HepG2 (cell line): ENCODE data around the gene LRRC28. TPM values are rescaled to one million over a fixed set of nuclear protein-coding genes. Genes with fewer than 3 reads are reported as not detected.
A peak's percentile ranks its signal among the peaks of the same experiment; 100 is the strongest.

ENCODE experiments used
- ESRRA ChIP-seq: sonication (generic); formaldehyde crosslinking; IDR thresholded peaks from 2 replicates; pipeline ENCODE4 v1.5.1; 2020; ENCODE audit warnings: mild to moderate bottlenecking, low read depth, missing genetic modification reagents
- IRF1 ChIP-seq: sonication (generic); formaldehyde crosslinking; IDR thresholded peaks from 2 replicates; pipeline ENCODE4 v1.4.0; 2020; ENCODE audit warnings: low read depth, mild to moderate bottlenecking, missing genetic modification reagents
- MED1 ChIP-seq: sonication (generic); formaldehyde crosslinking; IDR thresholded peaks from 2 replicates; pipeline ENCODE4 v1.4.0; 2020; ENCODE audit warnings: missing genetic modification reagents
- NRL ChIP-seq: sonication (generic); formaldehyde crosslinking; IDR thresholded peaks from 2 replicates; pipeline ENCODE4 v1.5.0; 2020; ENCODE audit warnings: missing genetic modification reagents, mild to moderate bottlenecking, moderate library complexity, borderline replicate concordance
- SMYD3 ChIP-seq: sonication (generic); formaldehyde crosslinking; IDR thresholded peaks from 2 replicates; pipeline ENCODE4 v1.8.1; 2023; ENCODE audit warnings: mild to moderate bottlenecking, missing genetic modification reagents
- SOX6 ChIP-seq, 2 experiments: fragments of 450-650 bp in 1 of 2; sonication (generic) in 1 of 2; formaldehyde crosslinking in 1 of 2; IDR thresholded peaks; 2 replicates each; pipeline versions ENCODE4 v1.4.0 to v1.6.1; 2017 to 2020; ENCODE audit warnings: antibody characterized with exemption in 1 of 2, mild to moderate bottlenecking in 1 of 2, missing genetic modification reagents in 1 of 2
- SRSF9 ChIP-seq: fragments of 200-400 bp; formaldehyde crosslinking; IDR thresholded peaks from 2 replicates; pipeline ENCODE4 v1.6.1; 2018; ENCODE audit warnings: borderline replicate concordance, mild to moderate bottlenecking, low read depth, low read length; ENCODE audit not compliant: insufficient read depth, poor library complexity, severe bottlenecking
- THAP8 ChIP-seq: sonication (generic); formaldehyde crosslinking; IDR thresholded peaks from 2 replicates; pipeline ENCODE4 v1.5.1; 2020; ENCODE audit warnings: missing genetic modification reagents, mild to moderate bottlenecking, borderline replicate concordance
- ZFYVE20 ChIP-seq: sonication (generic); formaldehyde crosslinking; IDR thresholded peaks from 2 replicates; pipeline ENCODE4 v1.8.0; 2023; ENCODE audit warnings: low read depth, mild to moderate bottlenecking, moderate library complexity, missing genetic modification reagents, borderline replicate concordance
- ZMAT3 ChIP-seq: sonication (generic); formaldehyde crosslinking; conservative IDR thresholded peaks from 2 replicates; pipeline ENCODE4 v1.7.0; 2021; ENCODE audit warnings: missing genetic modification reagents
- ZNF503 ChIP-seq: sonication (generic); formaldehyde crosslinking; IDR thresholded peaks from 2 replicates; pipeline ENCODE4 v1.4.0; 2020; ENCODE audit warnings: missing genetic modification reagents
- ZNF576 ChIP-seq: sonication (generic); formaldehyde crosslinking; IDR thresholded peaks from 2 replicates; pipeline ENCODE4 v1.4.0; 2020; ENCODE audit warnings: mild to moderate bottlenecking, missing genetic modification reagents
- polyA plus RNA-seq, 8 experiments: library from polyadenylated mRNA; depleted of rRNA in 3 of 8; stranded (reverse) in 7 of 8; unstranded in 1 of 8; fragments of >200 nt; fragmentation: Illumina TruSeq in 4 of 8; extraction: Trizol in 4 of 8; gene quantifications; 2 replicates each; pipeline versions ENCODE4 v1.2.1 to v1.2.3, GENCODE V29; 2011 to 2016; ENCODE audit warnings: low read depth in 4 of 8, missing spikeins in 1 of 8, mixed read lengths in 1 of 8; ENCODE audit not compliant: insufficient read depth in 1 of 8
- total RNA-seq, 5 experiments: library from RNA; depleted of rRNA; stranded (reverse); fragments of >200 nt; fragmentation: Illumina TruSeq; extraction: Trizol; gene quantifications; 2 replicates each; pipeline ENCODE4 v1.2.3, GENCODE V29; 2016; ENCODE audit warnings: low read depth in 1 of 5
- TF ChIP-seq, protein P1 (sequence below): sonication (generic); formaldehyde crosslinking; IDR thresholded peaks from 2 replicates; pipeline ENCODE4 v1.9.0; 2021; ENCODE audit warnings: missing genetic modification reagents, borderline replicate concordance

Gene LRRC28
- total and polyA plus RNA-seq, 2 of the 13 experiments (the other 11 are each of a cell fraction or from before 2014, with no cell fraction given), result 17.5 to 21.3 TPM

GRCh38 chr15:99305761-99306505 lies 54.7 kb downstream of the LRRC28 start (continued):
- TF ChIP-seq ESRRA (CRISPR knock-in tag), result no peak
- TF ChIP-seq IRF1 (CRISPR knock-in tag), result no peak
- TF ChIP-seq ZFYVE20 (CRISPR knock-in tag), result no peak
- TF ChIP-seq SMYD3, result no peak
- no peak for TF ChIP-seq NRL (CRISPR knock-in tag)
- no peak for TF ChIP-seq ZMAT3 (CRISPR knock-in tag)
- TF ChIP-seq SRSF9, result no peak
- TF ChIP-seq THAP8, result no peak
- peak; percentile 69; the same call in 1 of the 2 replicates for TF ChIP-seq ZNF503 (CRISPR knock-in tag)
- TF ChIP-seq ZNF576, result no peak
- TF ChIP-seq, protein P1, sequence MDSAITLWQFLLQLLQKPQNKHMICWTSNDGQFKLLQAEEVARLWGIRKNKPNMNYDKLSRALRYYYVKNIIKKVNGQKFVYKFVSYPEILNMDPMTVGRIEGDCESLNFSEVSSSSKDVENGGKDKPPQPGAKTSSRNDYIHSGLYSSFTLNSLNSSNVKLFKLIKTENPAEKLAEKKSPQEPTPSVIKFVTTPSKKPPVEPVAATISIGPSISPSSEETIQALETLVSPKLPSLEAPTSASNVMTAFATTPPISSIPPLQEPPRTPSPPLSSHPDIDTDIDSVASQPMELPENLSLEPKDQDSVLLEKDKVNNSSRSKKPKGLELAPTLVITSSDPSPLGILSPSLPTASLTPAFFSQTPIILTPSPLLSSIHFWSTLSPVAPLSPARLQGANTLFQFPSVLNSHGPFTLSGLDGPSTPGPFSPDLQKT (CRISPR knock-in tag), result no peak
- no peak for TF ChIP-seq SOX6 (IDR thresholded peaks at IDR 0.05)
- TF ChIP-seq SOX6 (CRISPR knock-in tag; IDR thresholded peaks at IDR 0.05), result peak; percentile 37; the same call in 1 of the 2 replicates
- 0 out of 2 replicates have a peak, but pooled peaks have one; percentile 18 for TF ChIP-seq MED1
